PFSK-1 (cell line): ENCODE results near the gene OGFR.

ENCODE experiments used
- FOXP2 ChIP-seq: optimal IDR thresholded peaks from 2 replicates; pipeline ENCODE3; 2011; ENCODE audit warnings: borderline replicate concordance, control low read depth, inconsistent platforms; ENCODE audit not compliant: insufficient read depth; ENCODE audit errors: extremely low read length, extremely low read depth
- POLR2AphosphoS5 ChIP-seq: IDR thresholded peaks from 2 replicates; pipeline ENCODE4 v1.6.1; 2012; ENCODE audit warnings: low read depth, mild to moderate bottlenecking, control low read depth, low read length, moderate library complexity
- SIN3A ChIP-seq: IDR thresholded peaks from 2 replicates; pipeline ENCODE4 v1.6.1; 2012; ENCODE audit warnings: mild to moderate bottlenecking, low read length, moderate library complexity, borderline replicate concordance; ENCODE audit not compliant: insufficient read depth
- TAF1 ChIP-seq: IDR thresholded peaks from 2 replicates; pipeline ENCODE4 v1.6.1; 2012; ENCODE audit warnings: low read length, control low read depth, borderline replicate concordance; ENCODE audit not compliant: insufficient read depth
- TF ChIP-seq, protein P1 (sequence below), 2 experiments: IDR thresholded peaks; 2 replicates each; pipeline versions ENCODE4 v1.6.1 to v1.8.0; 2011 to 2012; ENCODE audit warnings: low read depth in 2 of 2, low read length in 2 of 2, control low read depth in 1 of 2, inconsistent platforms in 1 of 2, mild to moderate bottlenecking in 1 of 2, moderate library complexity in 1 of 2; ENCODE audit not compliant: insufficient read depth in 1 of 2

OGFR gene

GRCh38 chr20:62769346-62770071 is 35.1 kb upstream of the OGFR start:
- TF ChIP-seq TAF1: no peak
- TF ChIP-seq POLR2AphosphoS5: no peak
- TF ChIP-seq SIN3A: no peak
- no peak for TF ChIP-seq FOXP2
- TF ChIP-seq, protein P1, sequence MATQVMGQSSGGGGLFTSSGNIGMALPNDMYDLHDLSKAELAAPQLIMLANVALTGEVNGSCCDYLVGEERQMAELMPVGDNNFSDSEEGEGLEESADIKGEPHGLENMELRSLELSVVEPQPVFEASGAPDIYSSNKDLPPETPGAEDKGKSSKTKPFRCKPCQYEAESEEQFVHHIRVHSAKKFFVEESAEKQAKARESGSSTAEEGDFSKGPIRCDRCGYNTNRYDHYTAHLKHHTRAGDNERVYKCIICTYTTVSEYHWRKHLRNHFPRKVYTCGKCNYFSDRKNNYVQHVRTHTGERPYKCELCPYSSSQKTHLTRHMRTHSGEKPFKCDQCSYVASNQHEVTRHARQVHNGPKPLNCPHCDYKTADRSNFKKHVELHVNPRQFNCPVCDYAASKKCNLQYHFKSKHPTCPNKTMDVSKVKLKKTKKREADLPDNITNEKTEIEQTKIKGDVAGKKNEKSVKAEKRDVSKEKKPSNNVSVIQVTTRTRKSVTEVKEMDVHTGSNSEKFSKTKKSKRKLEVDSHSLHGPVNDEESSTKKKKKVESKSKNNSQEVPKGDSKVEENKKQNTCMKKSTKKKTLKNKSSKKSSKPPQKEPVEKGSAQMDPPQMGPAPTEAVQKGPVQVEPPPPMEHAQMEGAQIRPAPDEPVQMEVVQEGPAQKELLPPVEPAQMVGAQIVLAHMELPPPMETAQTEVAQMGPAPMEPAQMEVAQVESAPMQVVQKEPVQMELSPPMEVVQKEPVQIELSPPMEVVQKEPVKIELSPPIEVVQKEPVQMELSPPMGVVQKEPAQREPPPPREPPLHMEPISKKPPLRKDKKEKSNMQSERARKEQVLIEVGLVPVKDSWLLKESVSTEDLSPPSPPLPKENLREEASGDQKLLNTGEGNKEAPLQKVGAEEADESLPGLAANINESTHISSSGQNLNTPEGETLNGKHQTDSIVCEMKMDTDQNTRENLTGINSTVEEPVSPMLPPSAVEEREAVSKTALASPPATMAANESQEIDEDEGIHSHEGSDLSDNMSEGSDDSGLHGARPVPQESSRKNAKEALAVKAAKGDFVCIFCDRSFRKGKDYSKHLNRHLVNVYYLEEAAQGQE (IDR thresholded peaks at IDR 0.05; ENCODE audit: insufficient read depth in 1 of 2, low read depth in 2 of 2, low read length in 2 of 2): no peak

GRCh38 chr20:62770111-62770910 is 34.3 kb upstream of the OGFR start:
- TF ChIP-seq SIN3A (no peak), FOXP2 (no peak), POLR2AphosphoS5 (no peak), TAF1 (no peak)
- TF ChIP-seq, protein P1 (IDR thresholded peaks at IDR 0.05; ENCODE audit: insufficient read depth in 1 of 2, low read depth in 2 of 2, low read length in 2 of 2): no peak

GRCh38 chr20:62770916-62771315 is 33.7 kb upstream of the OGFR start:
- TF ChIP-seq, protein P1 (IDR thresholded peaks at IDR 0.05; ENCODE audit: insufficient read depth in 1 of 2, low read depth in 2 of 2, low read length in 2 of 2): no peak
- TF ChIP-seq FOXP2 (no peak), SIN3A (no peak), POLR2AphosphoS5 (no peak), TAF1 (no peak)

DNA sequence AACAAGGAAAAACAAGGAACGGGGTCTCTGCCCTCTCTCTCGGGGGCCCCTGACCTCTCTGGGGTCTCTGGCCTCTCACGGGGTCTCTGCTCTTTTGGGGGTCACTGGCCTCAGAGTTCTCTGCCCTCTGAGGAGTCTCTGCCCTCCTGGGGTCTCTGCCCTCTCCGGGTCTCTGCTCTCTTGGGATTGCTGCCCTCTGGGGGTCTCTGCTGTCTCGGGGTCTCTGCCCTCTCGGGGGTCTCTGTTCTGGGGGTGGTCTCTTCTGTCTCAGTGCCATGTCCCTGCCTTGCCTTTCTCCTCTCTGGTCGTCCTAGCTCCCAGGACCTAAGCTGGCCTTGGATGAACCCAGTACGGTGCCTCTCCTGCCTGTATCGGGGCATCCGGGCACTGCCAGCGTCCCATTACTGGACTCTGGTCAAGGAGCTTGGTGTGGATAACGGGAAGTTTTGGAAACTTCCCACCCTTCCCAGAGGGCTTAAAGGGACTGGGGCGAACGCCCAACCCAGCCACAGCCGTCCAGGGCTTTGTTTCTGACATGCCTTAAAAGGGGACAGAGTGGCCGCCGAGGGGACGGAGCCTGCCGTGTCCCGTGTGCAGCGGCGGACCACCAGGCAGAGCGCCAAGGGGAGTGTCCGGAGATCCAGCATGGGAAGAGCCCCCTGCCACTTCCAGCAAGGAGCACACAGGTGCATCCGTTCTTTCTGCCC is 33.1 kb upstream of the OGFR start:
- TF ChIP-seq FOXP2 (no peak), POLR2AphosphoS5 (no peak), SIN3A (no peak), TAF1 (no peak)
- TF ChIP-seq, protein P1 (IDR thresholded peaks at IDR 0.05; ENCODE audit: insufficient read depth in 1 of 2, low read depth in 2 of 2, low read length in 2 of 2): no peak
